Measurements from ENCODE around the gene MED25.
"Not testable (repeated sequence)": the region's sequence is repeated elsewhere in the genome, so short reads cannot be mapped to it uniquely, and the experiment has no call there.

MED25 gene

DNA sequence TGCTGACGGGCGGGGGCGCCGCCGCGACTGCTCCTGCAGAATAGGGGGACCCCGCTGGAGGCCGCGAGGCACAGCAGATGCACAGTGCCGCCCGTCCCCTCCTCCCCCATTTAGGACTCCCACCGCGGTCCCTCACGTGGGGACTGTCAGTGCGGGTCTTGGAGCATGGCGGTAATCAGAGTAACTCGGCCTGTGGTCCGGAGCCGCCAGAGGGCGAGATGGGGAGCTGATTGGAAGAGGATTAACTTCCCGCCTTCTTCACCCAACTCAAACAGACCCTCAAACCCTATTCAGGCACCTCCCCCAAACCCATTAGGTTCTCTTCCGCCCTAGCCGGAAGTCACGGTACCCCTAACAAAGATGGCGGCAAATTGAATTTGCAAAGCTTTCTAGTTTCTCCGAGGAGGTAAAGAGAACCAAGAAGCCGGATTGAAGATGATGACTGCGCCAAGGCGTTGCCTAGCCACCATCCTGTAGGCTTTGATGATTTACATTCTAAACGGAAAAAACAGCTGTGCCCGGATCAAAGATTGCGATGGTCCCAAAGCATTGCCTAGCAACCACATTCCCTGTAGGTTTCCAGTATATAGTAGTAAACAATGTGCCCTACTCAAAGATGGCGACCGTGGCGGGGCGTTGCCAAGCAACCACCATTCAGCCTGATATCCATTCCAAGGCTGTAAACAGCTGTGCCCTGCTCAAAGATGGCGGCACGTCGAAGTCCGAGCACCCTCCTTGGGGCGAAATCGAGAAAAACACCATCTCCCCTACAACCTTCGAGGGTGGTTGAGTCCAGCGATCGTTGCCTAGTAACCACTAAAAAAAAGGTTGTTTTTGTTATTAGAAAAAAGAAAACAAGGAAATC lies 4.9 kb upstream of the MED25 start, which contains the start of gene FUZ:
FUZ (minus strand) TSS at position 296 of the 865 bp plus-strand sequence; CDS start at position 110, 186 bp downstream.
- in situ Hi-C loops (cut with MboI; ENCODE audit: low sequenced_read_pairs): no loop called here

DNA sequence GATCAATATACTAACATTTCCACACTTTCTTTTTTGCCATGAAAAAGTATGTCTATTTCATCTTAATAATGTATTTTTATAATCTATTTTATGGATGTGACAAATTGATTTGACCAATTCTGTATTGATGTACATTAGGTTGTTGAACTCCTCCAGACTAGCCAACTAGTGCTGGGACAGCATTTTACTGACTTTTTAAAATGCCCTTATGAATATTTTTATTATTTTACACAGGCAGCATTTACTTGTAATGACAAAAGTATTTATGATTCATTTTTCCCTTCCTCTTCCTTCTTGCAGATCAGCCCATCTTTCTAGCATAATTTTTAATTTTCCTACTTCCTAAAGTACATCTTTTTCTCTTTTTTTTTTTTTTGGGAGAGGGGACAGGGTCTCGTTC lies 4.1 kb upstream of the MED25 start:
- in situ Hi-C loops (cut with MboI; ENCODE audit: low sequenced_read_pairs): no loop called here

DNA sequence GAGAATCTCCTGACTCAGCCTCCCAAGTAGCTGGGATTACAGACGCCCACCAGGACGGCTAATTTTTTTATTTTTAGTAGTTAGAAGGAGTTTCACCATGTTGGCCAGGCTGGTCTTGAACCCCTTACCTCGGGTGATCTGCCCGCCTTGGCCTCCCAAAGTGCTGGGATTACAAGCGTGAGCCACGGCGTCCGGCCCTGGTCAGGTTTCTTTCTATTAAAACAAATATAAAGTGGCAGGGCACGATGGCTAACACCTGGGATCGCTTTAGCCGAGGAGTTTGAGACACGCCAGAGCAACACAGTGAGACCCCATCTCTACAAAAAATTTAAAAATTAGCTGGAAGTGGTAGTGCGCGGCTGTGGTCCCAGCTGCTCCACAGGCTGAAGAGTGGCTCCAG lies 1.5 kb upstream of the MED25 start:
- in situ Hi-C loops (cut with MboI; ENCODE audit: low sequenced_read_pairs): no loop called here

DNA sequence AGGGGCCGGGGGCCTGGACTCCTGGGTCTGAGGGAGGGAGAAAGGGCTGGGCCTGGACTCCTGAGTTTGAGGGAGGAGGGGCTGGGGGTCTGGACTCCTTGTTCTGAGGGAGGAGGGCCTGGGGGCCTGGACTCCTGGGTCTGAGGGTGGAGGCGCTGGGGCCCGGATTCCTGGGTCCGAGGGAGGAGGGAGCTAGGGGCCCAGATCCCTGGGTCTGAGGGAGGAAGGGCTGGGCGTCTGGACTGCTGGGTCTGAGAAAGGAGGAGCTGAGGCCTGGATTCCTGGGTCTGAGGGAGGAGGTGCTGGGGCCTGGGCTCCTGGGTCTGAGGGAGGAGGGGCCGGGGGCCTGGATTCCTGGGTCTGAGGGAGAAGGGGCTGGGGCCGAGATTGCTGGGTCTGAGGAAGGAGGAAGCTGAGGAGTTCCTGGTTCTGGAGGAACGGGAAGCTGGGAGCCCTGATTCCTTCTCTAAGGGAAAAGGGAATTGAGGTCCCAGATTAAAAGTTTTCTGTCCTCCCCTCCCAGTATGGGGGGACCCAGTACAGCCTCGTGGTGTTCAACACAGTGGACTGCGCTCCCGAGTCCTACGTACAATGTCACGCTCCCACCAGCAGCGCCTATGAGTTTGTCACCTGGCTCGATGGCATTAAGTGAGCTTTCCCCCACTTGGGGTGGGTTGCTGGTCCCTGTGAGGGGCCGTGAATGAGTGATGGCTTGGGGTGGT lies 721 bp downstream of the MED25 start:
- in situ Hi-C loops (cut with MboI; ENCODE audit: low sequenced_read_pairs): no loop called here

DNA sequence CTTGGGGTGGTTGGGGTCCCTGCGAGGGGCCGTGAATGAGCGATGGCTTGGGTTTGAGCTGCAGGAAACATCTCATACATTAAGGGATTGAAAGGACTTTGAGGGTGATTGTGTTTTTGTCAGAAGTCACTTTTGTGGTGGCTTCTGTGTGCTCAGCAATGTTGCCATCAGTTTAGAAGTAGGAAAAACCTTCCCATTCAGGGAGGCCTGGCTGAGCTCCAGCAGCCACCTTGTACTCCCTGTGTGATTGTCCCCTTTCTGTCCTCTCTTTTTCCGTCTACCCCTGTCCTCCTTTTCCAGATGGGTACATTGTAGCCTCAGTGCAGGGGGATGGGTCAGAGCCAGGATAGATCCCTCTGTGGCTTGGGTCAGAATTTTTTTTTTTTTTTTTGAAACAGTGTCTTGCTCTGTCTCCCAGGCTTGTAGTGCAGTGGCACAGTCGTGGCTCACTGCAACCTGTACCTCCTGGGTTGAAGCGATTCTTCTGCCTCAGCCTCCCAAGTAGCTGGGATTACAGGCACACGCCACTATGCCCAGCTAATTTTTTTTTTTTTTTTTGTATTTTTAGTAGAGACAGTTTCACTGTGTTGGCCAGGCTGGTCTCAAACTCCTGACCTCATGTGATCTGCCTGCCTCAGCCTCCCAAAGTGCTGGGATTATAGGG lies 1.5 kb downstream of the MED25 start:
- in situ Hi-C loops (cut with MboI; ENCODE audit: low sequenced_read_pairs): not testable (repeated sequence)

DNA sequence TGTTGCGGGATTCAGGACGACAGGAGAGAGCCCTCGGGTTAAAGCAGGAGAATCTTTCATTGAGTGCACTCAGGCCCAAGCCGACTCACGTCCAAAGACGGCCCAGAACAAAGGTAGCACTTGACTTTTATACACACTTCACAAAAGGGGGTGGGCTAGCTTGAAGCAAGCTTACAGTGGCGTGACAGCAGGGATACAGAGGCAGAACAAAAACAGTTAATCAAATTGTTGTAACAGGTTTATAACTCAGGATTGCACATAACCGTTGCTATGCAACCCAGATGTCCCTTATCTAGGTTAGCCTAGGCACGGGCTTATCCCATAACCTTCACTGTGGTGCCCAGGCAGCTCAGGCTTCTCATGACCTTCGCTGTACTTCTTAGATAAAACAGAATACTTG lies 2.0 kb downstream of the MED25 start:
- in situ Hi-C loops (cut with MboI; ENCODE audit: low sequenced_read_pairs): no loop called here

DNA sequence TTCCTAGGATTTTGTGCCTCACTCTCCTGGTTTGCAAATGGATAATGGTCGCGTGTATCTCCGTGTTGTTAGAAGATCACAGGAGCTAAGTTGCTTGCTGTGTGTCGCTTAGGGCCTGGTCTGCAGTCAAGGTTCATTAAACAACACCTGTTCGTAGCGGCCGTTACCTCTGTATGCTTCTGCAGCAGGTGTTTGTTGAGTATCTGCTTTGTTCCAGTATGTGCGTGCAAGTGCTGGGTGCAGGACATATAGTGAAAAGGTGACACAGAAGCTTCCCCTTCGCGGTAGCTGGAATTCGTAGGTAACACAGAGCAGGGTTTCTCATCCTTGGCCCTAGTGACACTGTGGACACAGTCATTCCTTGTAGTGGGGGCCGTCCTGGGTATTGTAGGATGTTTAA lies 5.4 kb downstream of the MED25 start:
- in situ Hi-C loops (cut with MboI; ENCODE audit: low sequenced_read_pairs): no loop called here

DNA sequence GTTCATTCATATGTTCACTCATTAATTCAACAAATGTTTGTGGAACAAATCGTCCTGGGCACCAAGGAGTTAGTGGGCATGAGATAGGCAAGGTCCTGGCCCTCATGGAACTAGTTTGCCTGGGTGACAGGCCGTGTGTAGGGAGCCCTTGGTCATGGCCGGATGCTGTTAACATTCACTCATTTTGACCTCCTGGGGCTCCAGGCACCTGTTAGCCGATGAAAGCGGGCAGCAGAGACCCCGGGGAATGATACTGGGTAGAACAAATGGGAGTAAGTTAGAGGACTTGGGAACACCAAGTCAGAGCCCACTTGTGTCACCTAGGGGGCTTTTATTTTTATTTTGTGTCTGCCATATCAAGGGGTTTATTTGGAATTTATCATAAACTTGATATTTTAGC lies 6.6 kb downstream of the MED25 start:
- in situ Hi-C loops (cut with MboI; ENCODE audit: low sequenced_read_pairs): no loop called here

DNA sequence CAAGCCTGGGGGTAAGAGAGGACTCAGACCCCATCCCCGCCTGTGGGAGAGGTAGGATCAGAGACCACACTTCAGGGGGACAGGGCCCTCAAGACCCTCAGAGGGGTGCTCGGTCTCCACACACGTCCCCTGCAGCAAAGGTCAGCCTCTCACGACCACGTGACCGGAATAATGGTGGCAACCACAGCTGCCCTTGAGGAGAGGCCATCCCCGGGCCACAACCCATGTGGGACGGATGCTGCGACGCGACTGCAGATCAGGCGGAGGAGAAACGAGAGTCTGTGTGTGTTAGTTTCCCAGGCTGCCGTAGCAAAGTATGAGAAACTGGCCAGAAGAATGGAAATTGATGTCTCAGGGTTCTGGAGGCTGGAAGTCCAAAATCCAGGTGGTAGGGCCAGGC lies 8.9 kb downstream of the MED25 start:
- in situ Hi-C loops (cut with MboI; ENCODE audit: low sequenced_read_pairs): no loop called here

DNA sequence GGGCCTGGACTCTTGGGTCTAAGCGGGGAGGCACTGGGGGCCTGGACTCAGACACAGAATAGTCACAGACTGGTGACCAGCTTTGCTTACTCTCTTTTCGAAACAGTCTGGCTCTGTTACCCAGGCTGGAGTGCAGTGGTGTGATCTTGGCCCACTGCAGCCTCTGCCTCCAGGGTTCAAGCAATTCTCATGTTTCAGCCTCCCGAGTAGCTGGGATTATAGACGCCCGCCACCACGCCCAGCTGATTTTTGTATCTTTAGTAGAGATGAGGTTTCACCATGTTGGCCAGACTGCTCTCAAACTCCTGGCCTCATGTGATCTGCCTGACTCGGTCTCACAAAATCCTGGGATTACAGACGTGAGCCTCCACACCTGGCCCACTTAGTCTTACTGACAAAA lies 11.1 kb downstream of the MED25 start:
- in situ Hi-C loops (cut with MboI; ENCODE audit: low sequenced_read_pairs): no loop called here

DNA sequence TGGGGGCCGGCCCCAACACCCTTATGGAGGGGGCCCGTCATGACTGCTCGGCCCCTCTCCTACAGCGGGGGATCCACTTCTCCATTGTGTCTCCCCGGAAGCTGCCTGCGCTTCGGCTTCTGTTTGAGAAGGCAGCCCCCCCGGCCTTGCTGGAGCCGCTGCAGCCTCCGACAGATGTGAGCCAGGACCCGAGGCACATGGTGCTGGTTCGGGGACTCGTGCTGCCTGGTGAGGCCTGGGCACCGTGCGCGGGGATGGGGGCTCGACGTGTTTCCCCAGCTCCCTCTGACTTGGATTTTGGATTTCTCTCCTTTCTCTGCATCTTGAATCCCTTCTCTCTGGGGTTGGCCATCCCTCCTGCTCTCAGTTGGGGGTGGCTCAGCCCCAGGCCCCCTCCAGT lies 11.6 kb downstream of the MED25 start:
- in situ Hi-C loops (cut with MboI; ENCODE audit: low sequenced_read_pairs): no loop called here

DNA sequence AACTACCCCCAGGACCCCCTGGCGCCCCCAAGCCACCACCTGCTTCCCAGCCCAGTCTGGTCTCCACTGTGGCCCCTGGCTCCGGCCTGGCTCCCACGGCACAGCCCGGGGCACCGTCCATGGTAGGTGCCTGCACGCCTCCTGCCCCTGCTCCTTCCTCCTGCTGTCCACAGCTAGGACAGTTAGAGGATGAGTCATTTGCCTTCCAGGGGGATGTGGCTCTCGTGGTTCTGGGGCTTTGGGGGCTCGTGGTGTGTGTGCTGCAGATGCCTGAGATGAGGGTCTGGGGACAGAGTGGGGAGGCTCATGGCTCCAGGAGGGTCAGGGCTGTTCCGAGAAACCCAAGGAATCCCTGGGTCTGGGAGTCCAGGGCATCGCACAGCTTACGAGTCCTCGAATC lies 12.7 kb downstream of the MED25 start:
- in situ Hi-C loops (cut with MboI; ENCODE audit: low sequenced_read_pairs): no loop called here

DNA sequence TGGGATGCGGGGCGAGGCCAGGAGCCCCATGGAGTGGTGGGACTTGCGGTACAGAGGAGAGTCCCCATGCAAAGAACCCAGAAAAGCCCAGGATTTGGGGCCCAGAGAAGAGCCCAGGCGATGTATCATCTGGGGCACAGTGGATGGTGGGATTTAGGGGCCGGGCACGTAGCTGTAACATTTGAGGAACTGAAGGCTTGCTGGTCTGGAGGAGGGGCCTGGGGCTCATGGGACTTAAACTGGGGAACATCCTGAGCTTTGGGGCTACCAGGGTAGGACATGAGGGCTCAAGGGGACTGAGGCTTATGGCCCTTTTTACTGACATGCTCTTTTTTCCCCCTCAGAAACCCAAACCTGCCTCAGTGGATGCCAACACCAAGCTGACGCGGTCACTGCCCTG lies 13.5 kb downstream of the MED25 start:
- in situ Hi-C loops (cut with MboI; ENCODE audit: low sequenced_read_pairs): no loop called here

DNA sequence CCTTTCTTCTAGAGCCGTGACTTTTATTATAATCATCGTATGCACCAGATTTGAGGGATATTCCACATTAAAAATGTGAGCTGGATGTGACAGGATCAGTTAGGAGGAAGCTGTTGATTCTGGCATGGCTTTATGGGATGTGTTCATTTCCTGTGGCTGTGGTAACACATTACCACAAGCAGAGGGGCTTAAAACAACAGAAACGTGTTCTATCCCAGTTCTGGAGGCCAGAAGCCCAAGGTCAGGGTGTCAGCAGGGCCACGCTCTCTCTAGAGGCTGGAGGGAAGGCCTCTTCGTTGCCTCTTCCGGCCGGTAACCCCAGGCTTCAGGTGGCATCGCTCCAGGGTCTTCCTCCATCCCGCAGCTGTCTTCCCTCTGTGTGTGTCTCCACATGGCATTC lies 14.5 kb downstream of the MED25 start:
- in situ Hi-C loops (cut with MboI; ENCODE audit: low sequenced_read_pairs): no loop called here

DNA sequence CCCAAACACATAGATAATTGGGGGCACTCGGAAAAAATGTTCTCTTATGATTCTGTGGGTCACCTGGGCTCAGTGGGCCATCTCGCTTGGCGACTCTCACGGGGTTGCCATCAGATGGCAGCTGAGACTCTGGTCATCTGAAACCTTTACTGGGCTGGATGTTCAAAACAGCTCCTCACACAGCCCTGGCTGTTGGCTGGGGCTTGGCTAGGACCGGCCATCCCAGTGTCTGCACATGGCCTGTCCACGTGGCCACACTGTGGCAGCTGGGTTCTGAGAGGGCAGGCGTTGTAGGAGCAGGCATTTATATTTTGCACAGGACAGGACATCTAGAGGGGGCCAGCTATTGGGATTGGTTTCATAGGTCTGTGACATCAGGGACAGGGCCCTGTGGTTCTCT lies 15.5 kb downstream of the MED25 start:
- in situ Hi-C loops (cut with MboI; ENCODE audit: low sequenced_read_pairs): no loop called here

DNA sequence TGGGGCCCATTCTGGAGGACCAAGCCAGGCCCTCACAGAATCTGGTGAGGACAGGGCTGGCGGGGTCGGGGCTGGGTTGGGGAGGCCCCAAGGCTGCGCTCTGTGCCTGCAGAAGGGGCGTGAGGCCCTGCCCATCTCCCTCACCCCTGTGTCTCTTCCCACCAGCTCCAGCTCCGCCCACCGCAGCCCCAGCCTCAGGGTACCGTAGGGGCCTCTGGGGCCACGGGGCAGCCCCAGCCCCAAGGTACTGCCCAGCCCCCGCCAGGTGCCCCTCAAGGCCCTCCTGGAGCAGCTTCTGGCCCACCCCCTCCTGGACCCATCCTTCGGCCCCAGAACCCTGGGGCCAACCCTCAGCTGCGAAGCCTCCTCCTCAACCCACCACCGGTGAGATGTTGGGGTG lies 17.5 kb downstream of the MED25 start:
- in situ Hi-C loops (cut with MboI; ENCODE audit: low sequenced_read_pairs): no loop called here

DNA sequence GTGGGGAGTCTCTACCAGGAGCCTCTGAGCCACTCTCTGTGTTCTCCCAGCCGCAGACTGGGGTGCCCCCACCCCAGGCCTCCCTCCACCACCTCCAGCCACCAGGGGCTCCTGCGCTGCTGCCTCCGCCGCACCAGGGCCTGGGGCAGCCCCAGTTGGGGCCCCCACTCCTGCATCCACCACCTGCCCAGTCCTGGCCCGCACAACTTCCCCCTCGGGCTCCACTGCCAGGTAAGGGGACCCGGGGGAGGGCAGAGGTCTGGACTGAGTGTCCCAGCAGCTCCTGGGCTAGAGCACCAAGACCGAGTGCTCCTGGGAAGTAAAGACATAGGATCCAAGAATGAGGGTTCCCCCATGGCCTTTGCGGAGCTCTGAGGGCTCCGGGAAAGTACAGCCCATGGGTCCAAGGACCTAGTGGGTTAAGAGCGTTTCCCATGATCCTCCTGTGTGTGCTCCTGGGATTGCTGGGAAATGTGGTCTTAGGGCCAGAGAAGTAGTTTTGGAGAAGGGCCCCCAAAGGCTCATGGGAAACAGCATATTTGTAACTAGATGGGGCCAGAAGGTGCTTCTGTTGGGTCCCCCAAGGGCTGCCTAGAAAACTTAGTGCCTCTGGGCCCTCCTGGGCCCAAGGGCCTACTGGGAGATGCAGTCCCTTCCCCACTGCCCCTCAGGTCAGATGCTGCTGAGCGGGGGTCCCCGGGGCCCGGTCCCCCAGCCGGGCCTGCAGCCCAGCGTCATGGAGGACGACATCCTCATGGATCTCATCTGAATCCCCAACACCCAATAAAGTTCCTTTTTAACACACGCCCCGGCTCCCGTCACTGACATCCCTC lies 18.3 kb downstream of the MED25 start:
- in situ Hi-C loops (cut with MboI; ENCODE audit: low sequenced_read_pairs): no loop called here

DNA sequence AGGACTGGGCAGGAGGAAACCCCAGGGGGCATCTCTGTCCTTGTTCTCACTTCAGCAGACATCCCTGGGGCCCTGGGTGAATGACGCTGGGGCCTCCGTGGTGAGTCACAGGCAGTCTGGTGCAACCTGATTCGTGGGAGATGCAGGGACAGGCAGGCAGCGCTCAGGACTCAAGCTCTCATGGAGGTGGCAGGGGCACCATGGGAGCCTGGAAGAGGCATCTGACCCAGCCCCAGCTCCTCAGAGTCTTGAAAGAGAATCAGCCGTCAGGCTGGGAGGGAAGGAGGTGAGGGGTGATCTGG lies 18.9 kb downstream of the MED25 start:
- in situ Hi-C loops (cut with MboI; ENCODE audit: low sequenced_read_pairs): no loop called here

DNA sequence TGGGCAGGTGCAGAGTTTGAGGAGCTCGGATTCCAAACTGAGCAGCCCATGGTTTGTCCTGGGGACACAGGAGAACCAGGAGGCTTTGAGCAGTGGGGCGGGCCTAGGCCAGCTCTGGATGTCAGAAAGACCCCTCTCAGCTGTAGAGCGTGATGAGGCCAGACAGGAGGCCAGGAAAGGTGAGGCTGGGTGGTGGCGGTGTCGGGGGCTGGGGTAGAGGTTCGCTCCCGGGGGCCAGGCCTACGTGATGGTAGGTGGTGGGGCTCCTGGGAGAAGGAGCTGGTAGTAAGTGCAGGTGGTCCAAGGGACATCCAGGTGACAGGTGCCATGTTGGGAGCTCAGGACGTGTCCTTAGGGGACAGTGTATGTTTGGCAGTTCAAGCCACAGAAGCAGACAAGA lies 19.3 kb downstream of the MED25 start:
- in situ Hi-C loops (cut with MboI; ENCODE audit: low sequenced_read_pairs): no loop called here

DNA sequence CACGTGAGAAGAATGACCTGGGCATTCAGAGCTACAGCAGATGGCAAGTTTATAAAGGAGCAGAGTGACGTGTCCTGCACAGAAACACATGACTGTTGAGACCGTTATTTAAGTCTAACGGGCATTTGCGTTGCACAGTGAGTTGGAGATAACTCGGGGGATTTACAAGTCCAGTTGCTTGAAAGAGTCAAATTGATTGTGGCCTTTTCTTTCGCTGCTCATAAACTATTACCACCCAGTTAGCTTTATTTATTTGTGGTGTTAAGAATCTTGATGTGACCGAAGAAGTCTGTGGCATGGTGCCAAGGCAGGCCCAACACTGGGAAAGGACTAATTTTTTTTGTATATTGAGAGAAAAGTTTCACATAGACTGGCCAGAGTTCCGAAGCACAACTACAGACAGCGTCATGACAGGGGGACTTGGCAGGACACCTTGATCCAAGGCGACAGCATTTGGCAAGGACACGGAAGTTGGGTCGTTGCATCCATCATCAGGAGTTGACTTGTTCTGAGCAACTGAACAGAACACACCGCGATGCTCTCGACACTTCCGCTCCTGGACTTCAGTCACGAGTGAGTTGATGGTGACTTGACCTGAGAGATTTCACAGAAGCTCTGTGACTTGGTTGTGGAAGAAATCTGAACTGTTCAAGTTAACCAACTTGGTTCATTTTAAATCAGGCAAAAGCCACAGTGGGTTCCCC lies 20.9 kb downstream of the MED25 start:
- in situ Hi-C loops (cut with MboI; ENCODE audit: low sequenced_read_pairs): no loop called here

DNA sequence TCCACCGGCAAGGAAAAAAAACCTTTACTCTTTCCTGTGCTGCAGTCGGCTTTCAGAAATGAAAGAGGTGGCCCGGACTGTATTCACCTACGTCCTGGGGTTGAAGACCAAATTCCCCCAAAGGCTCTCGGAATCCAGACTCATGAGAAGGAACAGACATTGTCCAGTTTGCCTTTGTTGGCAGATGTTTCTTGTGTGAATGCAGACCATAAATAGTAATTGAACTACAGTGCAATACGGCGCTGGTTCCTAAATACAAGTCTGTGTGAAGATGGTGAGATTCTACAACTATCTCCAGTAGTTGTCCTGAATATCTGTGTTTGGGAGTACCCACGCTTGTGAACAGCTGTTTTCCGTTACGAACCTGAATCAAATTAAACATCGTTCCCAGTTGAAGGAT lies 21.6 kb downstream of the MED25 start:
- in situ Hi-C loops (cut with MboI; ENCODE audit: low sequenced_read_pairs): no loop called here
